GM12872 (cell line): ENCODE data around the gene SLC2A2.

Experiments used
- CTCF ChIP-seq: IDR thresholded peaks from 3 replicates; pipeline ENCODE4 v1.5.1; 2011; ENCODE audit warnings: low read depth, mild to moderate bottlenecking, low read length, moderate library complexity; ENCODE audit not compliant: insufficient read depth

Gene SLC2A2

GRCh38 chr3:171059978-171060377, 33.5 kb upstream of the SLC2A2 start:
- no peak for TF ChIP-seq CTCF

GRCh38 chr3:171058873-171059603, 32.5 kb upstream of the SLC2A2 start:
- no peak for TF ChIP-seq CTCF

- no peak for TF ChIP-seq CTCF
Observed at GRCh38 chr3:171058058-171058457, 31.5 kb upstream of the SLC2A2 start.

- no peak for TF ChIP-seq CTCF
Observed at GRCh38 chr3:171057072-171057471, 30.6 kb upstream of the SLC2A2 start.

- TF ChIP-seq CTCF: no peak
Observed at GRCh38 chr3:171056528-171056927, 30.0 kb upstream of the SLC2A2 start.

GRCh38 chr3:171055336-171056178, 29.0 kb upstream of the SLC2A2 start:
- TF ChIP-seq CTCF: no peak

- no peak for TF ChIP-seq CTCF
Observed at GRCh38 chr3:171054921-171055320, 28.4 kb upstream of the SLC2A2 start.
